NCI-H524 treated with DMSO at 0.1 percent for 48 hours (cell line): Measurements from ENCODE around the gene B4GALNT3.

Experiments
- DNase-seq: peaks from one replicate; lab custom pipeline; 2025; lab: John Stamatoyannopoulos, UW

The B4GALNT3 gene

DNA sequence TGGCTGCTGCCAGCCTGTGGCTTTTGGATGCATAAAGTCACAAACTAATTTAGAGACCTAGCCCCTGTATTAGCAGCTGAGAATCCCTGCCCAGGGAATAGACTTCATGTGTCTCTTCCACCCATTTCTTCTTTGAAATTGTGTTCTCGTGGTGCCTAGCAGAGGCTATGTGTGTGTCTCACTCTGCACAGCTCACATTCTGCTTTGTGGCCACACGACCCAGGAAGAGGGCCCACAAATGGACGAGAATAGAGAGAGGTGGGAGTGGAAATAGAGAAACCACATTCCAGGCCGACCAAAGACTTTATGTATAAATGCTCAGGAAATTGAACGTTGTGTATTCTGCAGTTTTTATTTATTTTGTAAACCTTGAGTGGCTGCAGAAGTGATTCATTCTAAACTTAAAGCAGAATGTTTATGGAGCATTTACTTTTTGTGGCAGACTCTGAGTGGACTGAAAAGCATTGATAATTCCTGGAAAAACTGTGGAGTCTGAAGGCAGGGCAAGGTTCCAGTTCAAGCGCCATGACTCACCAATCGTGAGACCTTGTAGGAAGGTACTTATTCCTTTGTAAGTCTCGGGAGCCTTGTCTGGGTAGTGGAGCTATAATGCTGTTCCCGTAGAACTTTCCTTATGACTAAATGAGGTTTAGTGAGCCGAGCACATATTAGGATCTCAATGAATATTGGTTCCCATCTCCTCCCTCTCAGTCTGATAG is 9.1 kb downstream of the B4GALNT3 start:
- DNase-seq: no peak

DNA sequence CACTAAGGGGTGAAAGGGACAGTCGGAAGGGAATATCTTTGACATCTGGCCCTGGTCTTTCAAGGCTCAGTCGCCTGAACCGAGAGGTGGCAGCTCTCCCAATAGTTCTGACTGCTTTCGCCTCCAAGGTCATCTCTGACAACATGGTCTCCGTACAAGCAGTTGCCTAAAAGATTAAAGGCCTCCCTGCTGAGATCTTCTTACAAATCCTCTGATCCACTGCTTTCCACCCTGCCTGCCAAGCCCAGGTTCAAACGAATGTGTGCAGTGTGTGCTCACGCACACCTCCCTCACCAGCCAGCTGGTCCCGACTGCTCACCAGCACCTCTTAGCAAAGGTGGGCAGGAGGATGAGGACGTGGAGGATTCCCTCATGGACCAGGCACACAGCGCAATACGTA is 10.4 kb downstream of the B4GALNT3 start:
- DNase-seq: no peak

DNA sequence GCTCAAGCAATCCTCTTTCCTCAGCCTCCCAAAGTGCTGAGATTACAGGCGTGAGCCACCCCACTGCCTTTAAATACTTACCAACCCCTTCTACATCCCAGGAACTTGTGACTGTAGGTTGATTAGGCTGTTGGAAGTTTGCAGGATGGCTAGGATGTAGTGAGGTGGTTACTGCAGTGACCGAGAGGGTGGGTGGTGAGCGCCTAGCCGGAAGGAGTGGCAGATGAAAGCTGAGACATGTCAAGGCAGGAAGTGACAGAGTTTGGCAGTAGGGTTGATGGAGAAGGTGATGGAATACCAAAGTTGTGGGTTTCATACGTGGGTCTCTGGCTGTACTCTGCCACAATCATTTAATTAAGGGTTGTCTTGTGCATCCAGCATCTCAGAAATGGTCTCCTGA is 13.5 kb downstream of the B4GALNT3 start:
- DNase-seq: no peak

DNA sequence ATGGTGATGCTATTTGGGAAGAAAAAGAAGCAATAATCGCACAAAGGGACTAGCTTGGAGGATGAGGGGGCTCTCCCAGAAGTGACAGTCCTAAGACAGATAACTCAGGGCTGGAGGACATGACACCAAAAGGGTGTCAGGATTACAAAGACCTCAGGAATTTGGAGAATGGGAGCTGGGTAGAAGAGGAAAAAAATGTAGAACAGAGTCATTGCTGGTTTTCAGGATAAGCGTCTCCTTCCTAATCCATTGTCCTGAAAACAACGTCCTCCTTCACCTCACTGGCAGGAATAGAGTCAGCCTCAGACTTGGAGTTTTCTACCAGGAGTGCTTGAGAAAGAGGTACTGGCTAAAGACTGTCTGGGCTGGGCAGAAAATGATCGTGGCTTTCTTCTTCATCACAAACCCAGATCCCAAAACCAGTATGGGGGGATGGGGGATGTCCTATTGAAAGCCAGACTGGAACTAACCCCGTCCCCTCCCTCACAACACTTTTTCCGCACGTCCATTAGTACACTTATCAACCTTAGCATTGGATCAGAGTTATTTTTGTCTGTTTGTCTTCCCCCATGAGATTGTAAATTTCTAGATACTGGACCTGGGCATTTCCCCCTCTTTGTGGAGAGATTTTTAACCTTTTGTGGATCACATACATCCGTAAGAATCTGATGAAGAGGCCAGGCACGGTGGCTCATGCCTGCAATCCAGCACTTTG is 14.3 kb downstream of the B4GALNT3 start:
- no peak for DNase-seq

DNA sequence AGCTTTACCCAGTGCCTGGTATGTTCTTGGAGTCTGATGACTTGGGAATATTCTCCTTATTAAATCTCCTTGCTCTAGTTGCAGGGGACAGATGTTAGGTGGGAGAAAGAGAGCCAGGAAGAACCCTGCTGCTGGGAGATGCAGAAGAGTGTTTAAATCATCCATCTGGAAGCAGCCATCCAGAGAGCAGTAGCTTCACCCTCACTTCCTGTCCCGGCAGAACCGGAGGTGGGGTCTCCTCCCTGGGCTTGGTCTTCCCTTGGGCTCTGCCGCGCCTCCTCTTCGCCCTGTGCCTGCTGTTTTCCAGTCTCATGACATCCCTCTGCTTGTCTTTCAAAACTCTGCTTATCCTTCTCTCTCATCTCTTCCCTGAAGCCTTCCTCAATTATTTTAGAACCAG is 15.5 kb downstream of the B4GALNT3 start:
- no peak for DNase-seq

DNA sequence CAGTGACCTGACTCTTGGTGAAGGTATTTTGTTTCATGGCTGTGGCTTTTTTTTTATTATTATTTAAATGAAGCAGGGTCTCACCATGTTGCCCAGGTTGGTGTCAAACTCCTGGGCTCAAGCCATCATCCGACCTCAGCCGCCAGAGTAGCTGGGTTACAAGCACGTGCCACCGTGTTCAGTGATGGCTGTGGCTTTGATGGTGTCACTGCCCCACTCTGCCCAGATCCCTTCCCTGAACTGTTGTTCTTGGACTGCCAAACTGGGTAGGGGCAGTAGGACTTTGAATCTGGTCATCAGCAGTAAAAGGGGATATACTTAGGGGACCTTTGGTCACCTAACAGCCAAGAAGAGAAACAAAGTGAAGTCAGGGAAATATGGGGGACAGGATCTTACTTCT is 19.4 kb downstream of the B4GALNT3 start:
- no peak for DNase-seq

DNA sequence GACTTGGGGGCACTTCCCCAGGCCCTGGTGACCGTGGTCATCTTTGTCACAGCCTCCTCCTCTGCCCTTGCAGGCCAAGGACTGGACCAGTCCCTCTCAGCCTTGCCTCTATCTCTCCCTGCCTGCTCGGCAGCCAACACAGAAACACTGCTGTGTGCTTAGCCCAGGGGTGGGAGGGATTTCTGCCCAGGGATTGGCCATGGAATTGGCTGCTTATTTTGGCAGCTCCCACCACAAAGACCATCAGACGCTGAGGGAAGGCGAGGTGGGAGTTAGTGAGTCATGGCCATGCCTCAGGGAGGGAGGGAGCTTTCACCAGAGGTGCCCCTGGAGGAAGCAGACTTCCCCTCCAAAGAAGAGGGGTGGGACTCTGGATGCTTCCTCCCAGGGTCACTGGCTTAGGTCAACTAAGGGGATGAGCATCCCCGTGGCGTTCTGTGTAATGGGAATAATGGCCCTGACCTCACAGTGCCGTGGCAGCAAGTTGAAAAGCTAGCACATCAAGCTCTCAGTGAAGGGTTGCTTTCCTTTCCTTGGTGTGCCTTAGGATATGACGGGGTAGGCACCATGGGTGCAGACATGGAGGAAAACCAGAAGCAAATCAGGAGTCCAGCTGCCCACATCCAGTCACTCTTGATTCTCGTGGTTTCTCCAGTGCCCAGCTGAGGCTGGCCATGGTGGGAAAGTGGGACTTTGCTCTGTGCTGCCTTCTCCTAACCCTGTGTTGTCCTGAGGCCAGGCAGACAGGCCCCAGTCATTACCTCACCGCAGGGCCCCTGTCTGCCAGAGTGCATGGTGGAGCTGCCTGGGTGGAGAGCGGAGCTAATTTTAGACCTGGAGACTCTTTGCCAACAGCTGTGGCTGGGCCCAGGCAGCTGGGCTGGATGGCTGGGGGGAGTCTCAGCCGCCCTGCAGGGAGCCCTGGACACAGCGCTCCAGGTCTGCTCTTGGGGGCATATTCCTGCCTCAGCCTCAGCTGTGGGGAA is 21.4 kb downstream of the B4GALNT3 start:
- no peak for DNase-seq

DNA sequence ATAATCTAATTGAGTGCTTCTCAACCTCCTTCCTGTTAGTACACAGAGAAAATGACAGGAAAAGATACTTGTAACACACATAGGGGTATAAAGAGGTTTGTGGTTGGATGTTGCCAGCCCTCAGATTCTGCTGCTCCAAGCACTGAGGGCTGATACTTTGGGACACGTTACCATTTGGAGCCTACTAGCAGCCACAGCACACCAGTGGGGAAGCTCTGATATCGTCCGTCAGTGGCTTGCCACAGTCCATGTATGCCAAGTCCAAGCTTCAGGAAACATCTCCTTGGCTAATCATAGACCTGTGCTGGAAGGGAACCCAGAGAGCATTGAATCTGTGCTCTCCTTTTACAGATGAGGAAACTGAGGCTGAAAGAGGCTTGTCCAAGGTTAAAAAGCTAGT is 22.3 kb downstream of the B4GALNT3 start:
- no peak for DNase-seq

DNA sequence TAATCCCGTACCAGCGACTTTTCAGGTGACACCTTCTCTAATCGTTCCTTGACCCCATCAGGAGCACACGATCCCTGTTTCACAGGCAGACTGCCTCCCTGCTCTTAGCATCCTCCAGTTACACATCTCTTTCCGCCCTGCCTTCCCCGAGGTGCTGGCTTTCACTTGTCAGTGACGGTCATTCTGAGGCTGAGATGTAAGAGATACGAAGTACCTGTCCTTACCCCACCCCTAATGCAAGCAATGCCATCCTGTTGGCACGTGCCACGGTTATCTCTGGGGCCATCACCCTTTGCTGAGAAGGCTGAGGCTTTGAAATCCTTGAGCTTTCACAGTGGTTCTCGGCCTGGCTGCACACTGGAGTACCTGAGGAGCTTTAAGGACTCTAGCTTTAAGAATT is 24.4 kb downstream of the B4GALNT3 start:
- no peak for DNase-seq

DNA sequence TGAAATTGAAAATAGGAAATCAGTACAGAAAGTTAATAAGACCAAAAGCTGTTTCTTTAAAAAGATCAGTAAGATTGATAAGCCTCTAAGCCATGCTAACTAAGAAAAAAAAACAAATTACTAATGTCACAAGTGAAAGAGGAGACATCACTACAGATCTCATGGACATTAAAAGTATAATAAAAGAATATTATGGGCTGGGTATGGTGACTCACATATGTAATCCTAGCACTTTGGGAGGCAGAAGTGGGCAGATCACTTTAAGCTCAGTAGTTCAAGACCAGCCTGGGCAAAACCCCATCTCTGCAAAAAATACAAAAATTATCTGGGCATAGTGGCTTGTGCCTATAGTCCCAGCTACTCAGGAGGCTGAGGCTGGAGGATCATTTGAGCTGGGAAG is 30.5 kb downstream of the B4GALNT3 start:
- DNase-seq: no peak

DNA sequence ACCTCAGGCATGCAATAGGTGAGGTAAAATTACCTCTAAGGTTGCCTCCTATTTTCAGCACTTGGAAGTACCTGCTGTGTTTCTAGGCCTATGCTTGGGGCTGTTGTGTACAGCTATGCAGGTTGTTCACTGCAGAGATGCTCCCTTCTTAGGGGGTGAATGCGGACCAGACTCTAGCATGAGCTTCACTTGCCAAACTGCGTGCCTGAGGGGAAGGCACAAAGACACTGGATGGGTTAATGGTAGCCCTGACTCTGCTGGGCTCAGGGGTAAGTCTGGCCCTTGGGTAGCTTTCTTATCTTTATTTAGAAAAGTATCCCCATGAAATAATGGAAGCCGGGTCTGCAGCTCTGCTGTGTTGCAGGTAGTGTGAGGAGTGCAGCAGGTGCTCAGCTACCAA is 35.7 kb downstream of the B4GALNT3 start:
- DNase-seq: no peak

DNA sequence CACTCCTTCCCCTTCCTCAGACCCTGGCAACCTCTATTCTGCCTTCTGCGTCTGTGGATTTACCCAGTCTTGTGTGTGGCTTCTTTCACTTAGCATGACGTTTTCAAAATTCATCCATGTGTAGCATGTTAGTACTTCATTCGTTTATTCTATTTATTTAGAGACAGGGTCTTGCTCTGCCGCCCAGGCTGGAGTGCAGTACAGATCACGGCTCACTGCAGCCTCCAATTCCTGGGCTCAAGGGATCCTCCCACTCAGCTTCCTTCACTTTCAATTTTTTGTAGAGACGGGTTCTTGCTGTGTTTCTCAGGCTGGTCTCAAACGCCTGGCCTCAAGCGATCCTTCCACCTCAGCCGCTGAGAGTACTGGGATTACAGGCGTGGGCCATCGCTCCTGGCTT is 37.0 kb downstream of the B4GALNT3 start:
- DNase-seq: no peak

DNA sequence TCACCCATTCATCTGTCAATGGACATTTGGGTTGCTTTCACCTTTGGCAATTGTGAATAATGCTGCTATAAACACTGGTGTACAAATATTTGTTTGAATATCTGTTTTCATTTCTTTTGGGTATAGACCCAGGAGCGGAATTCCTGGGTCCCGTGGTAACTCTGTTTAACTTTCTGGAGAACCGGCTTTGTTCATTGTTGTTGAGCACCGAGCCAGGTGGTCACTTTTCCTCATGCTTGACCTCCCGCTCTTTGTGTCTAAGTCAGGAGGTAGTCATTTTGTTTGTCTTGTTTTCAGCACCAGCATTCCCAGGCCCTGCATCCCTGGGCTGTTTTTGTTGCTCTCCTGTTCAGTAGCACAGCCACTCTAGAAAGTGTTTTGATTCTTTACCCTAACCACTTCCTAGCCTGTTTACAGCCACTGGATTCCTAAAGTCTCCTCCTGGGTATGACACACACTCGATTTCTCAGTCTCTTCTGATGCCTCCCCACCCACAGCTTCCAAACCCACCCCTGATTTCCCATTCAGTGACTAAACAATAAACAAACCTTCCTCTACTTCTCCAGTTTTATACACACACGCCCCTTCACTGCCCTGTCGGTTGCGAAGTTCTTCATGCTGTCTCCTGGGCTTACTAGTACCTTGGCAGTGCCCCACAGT is 37.9 kb downstream of the B4GALNT3 start:
- DNase-seq: no peak

DNA sequence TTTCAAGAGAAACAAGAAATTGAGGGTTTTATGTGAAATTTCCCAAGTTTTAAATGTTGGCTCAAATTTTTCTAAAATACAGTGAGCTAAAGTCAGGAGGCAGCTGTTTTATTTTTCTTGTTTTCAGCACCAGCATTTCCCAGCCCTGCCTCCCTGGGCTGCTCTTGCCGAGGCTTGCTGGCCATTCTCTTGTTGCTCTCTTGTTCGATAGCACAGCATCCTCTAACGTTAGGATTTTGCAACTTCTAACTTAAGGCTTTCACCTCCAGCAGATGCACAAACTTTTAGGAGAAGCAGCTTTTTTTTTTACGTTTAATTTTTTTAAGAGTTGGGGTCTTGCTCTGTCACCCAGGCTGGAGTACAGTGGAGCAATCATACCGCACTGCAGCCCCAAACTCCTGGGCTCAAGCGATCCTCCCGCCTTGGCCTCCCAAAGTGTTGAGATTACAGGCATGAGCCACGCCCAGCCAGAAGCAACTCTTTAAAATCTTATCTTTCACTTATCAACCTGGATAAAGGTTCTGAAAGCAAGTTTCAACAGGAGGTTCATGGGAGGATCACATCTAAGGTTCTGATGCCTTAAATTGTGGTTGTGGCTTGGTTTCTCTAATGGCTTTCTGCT is 40.2 kb downstream of the B4GALNT3 start:
- DNase-seq: no peak

DNA sequence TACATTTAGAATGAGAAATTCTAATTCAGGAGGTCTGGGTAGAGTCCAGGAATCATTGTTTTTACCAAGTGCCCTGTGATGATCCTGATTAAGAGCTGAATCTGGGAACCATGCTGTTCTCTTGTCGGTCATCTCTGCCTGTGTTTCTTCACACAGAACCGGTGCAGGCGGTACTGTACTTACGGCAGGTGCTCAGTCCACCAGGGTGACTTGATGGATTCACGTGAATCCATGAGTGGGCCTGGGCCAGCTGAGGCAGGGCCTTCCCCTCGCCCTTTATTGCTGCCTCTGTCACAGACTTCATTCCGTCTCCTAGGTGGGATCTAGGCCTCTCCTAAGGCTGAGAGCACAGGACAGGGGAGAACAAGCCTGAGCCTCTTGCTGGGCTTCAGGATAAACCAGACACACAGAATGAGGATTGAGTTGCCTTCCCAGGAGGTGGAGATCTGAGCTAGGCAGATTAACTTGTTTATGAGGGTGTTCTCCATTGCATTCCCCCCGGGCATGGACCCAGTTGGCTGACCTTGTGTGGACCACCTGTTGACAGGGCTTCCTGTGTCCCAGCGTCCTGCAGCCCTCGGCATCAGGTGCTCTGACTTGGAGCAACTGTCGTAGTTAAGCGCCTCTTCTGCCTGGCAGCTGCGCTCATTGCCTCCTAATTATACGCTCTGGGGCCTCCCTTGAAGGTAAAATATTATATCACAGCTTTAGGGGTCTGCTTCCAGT is 42.1 kb downstream of the B4GALNT3 start:
- DNase-seq: no peak

DNA sequence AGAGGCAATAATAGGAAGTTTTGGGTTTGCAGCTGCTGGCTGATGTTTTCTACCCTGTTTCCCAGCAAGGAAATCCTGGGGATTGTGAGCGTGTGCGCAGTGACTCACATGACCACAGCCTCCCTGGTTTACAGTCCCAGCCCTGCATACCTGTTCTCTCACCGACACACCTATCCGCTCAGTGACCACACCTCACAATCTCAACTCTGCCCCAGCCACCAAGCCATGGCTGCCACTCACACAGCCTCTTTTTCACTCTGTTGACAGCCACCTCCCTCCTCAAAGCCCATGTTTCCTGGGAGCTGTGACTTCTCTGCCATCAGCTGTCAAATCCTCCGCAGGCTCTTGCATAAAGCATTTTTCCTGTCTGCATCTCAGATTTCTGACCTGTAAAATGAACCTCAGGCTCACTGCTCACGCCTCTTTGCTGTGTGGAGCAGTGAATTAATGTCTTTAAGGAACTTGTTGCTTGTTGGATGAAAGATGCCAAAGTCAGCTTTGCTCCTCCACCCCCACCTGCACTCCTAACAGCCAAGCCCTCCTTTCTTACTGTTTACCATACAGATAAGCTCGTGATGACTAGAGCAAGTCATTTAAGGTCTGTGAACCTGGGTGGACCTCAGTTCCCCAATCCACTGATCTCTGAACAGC is 43.5 kb downstream of the B4GALNT3 start:
- DNase-seq: no peak

DNA sequence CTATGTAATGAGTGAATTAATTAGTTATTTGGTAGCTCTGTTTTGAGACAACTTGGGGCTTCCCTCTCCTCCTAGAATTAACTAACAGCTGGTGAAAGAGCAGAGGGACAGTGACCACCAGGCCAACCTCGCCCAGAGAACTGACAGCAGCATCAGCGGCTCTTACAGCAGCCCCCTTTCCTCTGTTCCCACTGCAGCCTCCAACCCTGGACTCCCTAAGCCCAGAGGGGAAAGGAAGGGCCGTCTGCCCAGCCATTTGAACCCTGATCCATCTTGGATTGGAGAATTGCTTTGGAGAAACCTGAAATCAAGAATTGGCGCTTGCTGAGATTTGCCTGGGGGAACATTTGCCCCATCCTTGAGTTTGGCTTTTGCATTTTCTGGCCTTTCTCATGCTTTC is 45.5 kb downstream of the B4GALNT3 start:
- no peak for DNase-seq

DNA sequence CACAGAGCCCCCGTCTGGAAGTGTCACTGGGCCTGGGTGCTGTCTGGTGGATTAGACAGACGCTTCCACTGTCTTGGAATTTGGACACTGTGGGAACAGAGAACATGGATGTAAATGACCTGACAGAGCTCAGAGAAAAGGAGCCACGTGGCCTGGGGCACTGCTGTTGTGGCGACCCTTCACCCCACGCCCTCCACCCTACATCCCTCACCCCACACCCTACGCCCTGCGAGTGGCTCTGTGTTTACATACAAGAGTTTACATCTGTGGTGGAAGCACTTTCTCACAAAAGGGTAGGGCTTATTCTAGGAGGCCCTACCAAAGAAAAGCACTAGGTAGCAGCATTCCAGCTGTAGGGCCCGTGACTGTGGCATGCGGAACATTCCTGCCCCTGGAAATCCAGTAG is 47.7 kb downstream of the B4GALNT3 start:
- no peak for DNase-seq

DNA sequence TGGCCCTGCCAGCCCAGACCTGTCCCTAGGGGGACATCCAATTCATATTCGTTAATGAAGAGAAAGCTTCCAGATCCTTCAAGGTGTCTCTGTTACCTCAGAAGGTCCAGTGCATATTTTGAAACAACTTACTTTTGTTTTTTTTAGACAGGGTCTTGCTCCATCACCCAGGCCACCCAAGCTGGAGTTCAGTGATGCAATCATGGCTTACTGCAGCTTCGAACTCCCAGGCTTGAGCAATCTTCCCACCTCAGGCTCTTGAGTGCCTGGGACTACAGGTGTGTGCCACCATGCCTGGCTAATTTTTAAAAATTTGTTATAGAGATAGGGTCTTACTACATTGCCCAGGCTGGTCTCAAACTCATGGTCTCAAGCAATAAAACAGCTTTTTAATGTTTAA is 48.4 kb downstream of the B4GALNT3 start:
- no peak for DNase-seq

DNA sequence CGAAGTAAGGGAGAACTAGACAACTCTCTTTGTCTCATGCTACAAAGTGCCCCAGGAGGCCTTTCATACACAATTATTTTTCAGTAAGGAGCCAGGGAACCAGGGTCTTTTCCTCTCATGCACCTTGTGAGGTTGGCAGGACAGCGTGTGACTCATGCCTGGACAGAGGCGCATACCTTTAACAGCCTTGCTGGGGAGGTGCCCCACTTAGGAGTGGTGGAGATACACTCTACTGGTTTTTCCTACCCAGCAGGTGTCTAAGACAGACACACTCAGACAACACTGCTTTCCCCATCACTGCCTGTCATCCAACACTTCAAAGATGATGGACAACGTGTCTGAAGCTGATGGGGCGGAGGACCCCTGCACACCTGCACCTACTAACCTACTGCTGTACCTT is 49.1 kb downstream of the B4GALNT3 start:
- no peak for DNase-seq
